C4-2B (cell line): ENCODE measurements around the gene HOXB1.

Experiments
- ZFX ChIP-seq: fragments of 450-650 bp; IDR thresholded peaks from 2 replicates; pipeline ENCODE4 v1.6.1; 2017
- TF ChIP-seq, protein P1 (sequence below): fragments of 450-650 bp; conservative IDR thresholded peaks from 2 replicates; pipeline ENCODE4 v1.5.1; 2017; ENCODE audit warnings: mild to moderate bottlenecking

DNA sequence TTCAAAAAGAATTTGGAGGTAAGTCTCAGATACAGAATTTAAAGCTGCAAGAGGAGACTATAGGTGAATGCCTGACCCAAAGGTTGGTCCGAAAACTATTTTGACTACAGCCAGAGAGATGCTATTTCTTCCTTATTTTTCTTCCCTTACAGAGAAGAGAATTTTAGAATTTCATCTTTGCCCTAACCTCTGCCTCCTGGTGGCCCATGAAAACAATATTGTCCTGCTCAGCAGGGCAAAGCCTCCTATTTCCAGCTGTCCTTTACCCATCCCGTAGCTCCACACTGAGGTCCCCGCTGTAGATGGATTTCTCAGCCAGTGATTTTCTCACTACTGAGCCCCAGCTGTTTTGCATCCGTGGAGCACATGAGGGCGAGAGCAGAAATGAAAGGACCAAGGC is 24.6 kb downstream of the HOXB1 start:
- TF ChIP-seq, protein P1, sequence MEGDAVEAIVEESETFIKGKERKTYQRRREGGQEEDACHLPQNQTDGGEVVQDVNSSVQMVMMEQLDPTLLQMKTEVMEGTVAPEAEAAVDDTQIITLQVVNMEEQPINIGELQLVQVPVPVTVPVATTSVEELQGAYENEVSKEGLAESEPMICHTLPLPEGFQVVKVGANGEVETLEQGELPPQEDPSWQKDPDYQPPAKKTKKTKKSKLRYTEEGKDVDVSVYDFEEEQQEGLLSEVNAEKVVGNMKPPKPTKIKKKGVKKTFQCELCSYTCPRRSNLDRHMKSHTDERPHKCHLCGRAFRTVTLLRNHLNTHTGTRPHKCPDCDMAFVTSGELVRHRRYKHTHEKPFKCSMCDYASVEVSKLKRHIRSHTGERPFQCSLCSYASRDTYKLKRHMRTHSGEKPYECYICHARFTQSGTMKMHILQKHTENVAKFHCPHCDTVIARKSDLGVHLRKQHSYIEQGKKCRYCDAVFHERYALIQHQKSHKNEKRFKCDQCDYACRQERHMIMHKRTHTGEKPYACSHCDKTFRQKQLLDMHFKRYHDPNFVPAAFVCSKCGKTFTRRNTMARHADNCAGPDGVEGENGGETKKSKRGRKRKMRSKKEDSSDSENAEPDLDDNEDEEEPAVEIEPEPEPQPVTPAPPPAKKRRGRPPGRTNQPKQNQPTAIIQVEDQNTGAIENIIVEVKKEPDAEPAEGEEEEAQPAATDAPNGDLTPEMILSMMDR, result no peak
- no peak for TF ChIP-seq ZFX
